ENCODE measurements around the gene ASGR2.
"Not testable (repeated sequence)": the region's sequence is repeated elsewhere in the genome, so short reads cannot be mapped to it uniquely, and the experiment has no call there.

Gene ASGR2

DNA sequence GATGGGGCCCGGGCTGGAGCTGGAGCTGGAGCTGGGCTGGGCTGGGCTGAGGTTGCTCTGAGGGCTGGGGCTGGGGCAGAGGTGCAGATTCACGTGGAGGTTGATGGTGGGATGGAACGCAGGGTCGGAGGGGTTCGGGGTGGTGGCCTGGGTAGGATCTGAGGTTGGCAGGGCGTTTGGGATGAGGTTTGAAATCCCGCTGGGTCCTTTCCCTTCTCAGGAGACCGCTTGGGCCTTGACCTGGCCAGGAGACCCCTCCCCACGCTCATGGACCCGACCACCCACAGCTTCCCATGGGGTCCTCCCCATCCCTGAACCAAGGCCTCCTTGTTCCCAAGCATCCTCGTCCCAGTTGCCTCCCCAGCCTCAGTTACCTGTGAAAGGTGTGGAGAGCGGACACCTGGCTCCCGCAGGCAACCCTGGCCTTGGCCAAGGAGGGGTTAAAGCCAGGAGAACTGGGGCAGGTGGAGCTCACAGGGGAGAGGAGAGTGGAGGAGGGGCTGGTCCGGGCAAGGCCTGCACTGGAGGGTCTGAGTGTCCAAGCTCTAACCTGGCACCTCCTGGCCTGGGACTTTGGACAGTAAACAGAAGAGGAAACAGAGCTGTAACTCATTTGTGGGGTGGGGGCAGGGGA lies at the start of gene ASGR2:
TSS of gene ASGR2 (minus strand) at position 582 of the 634 bp plus-strand sequence. CDS start 582 bp downstream, outside the sequence.
- no peak for ATAC-seq
- no peak for DNase-seq

- not testable (repeated sequence) for DNase-seq, ATAC-seq
Observed at GRCh38 chr17:7159571-7159970, 44.9 kb upstream of the ASGR2 start.

DNA sequence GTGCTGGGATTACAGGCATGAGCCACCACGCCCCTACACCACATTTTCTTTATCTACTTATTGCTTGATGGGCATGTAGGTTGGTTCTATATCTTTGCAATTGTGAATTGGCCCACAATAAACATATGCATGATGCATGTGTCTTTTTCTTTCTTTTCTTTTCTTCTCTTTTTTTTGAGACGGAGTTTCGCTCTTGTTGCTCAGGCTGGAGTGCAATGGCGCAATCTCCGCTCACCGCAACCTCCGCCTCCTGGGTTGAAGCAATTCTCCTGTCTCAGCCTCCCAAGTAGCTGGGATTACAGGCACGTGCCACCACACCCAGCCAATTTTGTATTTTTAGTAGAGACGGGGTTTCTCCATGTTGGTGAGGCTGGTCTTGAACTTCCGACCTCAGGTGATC lies 43.8 kb upstream of the ASGR2 start:
- not testable (repeated sequence) for DNase-seq, ATAC-seq

- no peak for ATAC-seq
Observed at GRCh38 chr17:7156342-7156940, 41.8 kb upstream of the ASGR2 start.

GRCh38 chr17:7147772-7148171 lies 33.1 kb upstream of the ASGR2 start:
- ATAC-seq = no peak
- no peak for DNase-seq

More at GRCh38 chr17:7156342-7156940, 41.8 kb upstream of the ASGR2 start:
- no peak for DNase-seq

DNA sequence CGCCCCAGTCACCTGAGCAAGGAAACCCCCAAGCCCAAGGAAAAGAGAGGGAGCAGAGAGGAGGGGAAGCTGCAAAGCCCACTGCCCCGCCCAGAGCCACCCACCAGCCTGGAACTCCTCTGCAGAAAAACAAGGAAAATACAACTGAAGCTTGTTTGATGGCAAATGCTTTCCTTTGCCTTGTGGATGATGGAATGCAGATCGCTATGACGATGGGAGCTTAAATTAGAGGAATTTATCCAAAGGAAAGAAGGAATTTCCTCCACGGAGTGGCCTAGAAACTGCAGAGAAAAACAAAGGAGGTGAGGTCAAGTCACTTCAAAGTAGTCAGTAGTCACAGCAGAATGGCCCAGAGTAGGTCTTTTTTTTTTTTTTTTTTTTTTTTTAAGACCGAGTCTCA lies 31.5 kb upstream of the ASGR2 start:
- ATAC-seq = no peak
- DNase-seq = no peak

- DNase-seq (no peak), ATAC-seq (no peak)
Observed at GRCh38 chr17:7144213-7144612, 29.6 kb upstream of the ASGR2 start.

DNA sequence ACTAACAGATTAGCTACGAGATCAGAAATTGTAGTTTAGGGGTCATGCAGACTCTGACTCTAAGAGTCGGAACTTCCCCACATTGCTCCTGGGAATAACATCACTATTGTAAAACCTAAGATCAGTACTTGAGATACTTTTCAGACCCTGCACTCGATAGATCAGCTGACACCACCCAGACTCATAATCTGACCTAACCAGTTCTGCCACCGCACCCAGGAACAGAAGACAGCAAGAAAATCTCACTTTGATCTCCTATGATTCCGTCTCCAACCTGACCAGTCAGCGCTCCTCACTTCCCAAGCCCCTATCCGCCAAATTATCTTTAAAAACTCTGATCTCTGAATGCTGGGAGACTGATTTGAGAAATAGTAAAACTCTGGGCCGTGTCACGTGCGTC lies 27.2 kb upstream of the ASGR2 start:
- no peak for DNase-seq
- ATAC-seq = no peak

GRCh38 chr17:7139400-7139799 lies 24.8 kb upstream of the ASGR2 start:
- ATAC-seq = no peak
- DNase-seq = no peak

DNA sequence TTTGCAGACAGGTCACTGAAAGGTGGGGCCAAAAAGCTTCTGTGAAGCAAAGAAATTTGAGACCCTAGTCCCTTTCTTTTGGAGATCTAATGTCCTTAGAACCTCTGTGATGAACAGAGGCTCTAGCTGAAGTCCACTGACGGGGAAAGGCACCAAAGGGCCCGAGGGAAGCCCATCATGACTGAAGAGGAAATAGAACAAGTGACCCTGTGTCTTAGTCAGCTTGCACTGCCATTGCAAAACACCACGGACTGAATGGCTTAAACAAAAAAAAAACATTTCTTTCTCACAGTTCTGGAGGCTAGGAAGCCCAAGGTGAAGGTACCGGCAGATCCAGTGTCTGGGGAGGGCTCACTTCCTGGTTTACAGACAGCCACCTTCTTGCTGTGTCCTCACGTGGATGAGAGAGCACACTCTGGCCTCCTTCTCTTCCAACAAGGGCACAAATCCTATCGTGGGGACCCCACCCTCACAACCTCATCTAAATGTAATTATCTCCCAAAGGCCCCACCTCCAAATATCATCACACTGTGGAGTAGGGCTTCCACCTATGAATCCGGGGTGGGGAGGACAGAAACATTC lies 24.3 kb upstream of the ASGR2 start:
- ATAC-seq (no peak), DNase-seq (no peak)

- DNase-seq = no peak
- no peak for ATAC-seq
Observed at GRCh38 chr17:7137171-7137943, 22.7 kb upstream of the ASGR2 start.

GRCh38 chr17:7136266-7136877 lies 21.8 kb upstream of the ASGR2 start:
- ATAC-seq (no peak), DNase-seq (peak; percentile 82)

DNA sequence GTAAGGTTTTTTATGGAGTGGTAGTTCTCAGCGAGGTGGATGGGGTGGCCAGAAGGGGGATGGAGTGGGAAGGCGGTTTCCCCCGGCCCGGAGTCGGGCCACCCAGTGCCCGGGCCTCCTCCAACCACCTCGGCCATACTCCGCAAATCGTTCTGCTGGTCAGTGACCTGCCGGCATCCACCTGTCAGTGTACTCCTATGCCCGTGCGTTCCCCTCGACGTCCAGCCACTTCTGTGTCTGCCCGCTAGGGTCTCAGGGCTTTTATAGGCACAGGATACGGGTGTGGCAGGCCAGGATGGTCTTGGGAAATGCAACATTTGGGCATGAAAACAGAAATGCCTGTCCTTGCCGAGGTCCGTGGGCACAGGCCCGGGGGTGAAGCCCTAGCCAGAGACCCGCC lies 19.3 kb upstream of the ASGR2 start:
- no peak for ATAC-seq
- no peak for DNase-seq

- DNase-seq (peak; percentile 58), ATAC-seq (peak; percentile 54)
Observed at GRCh38 chr17:7133424-7133823, 18.8 kb upstream of the ASGR2 start.

DNA sequence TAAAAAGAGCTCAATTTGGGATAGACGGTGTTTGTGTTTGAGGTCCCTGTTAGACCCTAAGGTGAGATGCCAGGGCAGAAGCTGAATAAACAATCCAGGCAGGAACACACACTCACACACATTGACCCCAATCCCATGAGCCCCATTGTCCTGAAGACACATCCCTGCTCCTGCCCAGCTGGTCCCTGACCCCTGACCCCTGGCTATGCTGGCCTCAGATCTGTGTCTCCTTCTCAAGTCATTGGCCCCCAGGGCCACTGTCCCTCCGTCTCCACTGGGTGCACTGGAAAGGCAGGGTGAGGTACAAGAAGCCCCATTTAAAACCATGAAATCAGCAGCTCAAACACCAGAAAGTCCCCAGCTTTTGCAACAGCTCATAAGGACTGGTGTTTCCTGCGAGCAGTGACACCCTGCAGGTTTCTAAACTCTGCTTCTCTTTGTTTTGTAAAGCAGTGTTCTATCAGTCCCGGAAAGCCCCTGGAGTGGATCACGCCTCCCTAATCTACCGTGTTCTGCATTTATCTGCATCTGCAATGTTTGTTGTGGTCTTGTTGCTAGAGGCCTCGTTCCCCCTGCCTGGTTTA lies 18.0 kb upstream of the ASGR2 start:
- ATAC-seq (peak; percentile 77), DNase-seq (peak; percentile 38)

DNA sequence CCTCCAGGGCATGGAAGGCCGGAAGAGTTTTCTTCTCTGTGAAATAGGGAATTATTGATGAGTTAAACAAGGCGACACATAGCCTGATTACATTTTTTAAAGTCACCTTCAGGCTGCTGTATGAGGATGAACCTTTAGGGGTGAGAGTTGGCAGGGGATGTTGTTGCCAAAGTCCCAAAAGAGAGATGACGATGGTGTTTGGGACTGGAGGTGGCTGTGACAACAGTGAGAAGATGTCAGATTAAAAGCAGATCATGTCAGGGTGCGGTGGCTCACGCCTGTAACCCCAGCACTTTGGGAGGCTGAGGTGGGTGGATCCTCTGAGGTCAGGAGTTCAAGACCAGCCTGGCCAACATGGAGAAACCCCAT lies 16.8 kb upstream of the ASGR2 start:
- ATAC-seq = no peak
- no peak for DNase-seq

DNA sequence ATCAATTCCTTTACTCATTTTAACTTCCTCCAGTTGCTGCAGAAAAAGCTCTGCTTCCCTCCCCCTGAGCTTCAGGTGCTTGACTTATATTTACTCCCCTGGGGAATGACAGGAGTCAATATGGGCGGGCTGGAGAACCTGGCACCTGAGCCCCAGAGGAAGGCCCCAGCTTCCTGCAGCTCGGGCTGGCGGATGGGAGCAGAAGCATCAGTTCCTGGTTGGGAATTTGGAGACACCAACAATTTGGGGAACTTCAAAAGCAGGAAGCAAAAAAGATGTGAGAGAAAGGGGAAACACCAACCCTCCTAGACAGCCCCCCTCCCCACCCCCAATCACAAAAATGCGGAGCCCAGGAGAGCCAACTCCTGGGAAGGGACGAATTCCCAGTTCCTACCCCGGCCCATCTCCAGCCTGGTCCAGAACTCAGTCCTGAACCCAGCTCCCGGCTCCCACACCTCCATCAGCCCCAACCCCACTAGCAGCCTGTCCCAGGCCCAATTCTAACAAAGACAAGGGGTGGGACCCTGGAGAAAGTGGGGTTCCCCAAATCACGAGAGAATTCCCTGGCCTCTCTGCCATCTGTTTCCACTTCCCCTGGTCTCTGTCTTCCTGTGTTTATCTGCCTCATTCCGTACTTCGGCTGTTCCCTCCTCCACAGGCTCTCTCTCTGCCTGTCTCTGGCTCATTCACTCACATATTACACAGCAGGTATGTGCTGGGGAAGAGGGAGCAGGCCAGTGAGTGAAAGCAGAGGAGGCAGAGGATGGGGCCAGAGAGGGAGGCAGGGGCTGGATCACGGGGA lies 16.2 kb upstream of the ASGR2 start:
- no peak for ATAC-seq
- no peak for DNase-seq

- ATAC-seq (no peak), DNase-seq (no peak)
Observed at GRCh38 chr17:7129311-7129710, 14.7 kb upstream of the ASGR2 start.

GRCh38 chr17:7128160-7128559 lies 13.5 kb upstream of the ASGR2 start:
- no peak for DNase-seq
- no peak for ATAC-seq

DNA sequence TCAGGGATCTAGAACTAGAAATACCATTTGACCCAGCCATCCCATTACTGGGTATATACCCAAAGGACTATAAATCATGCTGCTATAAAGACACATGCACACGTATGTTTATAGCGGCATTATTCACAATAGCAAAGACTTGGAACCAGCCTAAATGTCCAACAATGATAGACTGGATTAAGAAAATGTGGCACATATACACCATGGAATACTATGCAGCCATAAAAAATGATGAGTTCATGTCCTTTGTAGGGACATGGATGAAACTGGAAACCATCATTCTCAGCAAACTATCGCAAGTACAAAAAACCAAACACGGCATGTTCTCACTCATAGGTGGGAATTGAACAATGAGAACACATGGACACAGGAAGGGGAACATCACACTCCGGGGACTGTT lies 12.9 kb upstream of the ASGR2 start:
- not testable (repeated sequence) for ATAC-seq, DNase-seq

DNA sequence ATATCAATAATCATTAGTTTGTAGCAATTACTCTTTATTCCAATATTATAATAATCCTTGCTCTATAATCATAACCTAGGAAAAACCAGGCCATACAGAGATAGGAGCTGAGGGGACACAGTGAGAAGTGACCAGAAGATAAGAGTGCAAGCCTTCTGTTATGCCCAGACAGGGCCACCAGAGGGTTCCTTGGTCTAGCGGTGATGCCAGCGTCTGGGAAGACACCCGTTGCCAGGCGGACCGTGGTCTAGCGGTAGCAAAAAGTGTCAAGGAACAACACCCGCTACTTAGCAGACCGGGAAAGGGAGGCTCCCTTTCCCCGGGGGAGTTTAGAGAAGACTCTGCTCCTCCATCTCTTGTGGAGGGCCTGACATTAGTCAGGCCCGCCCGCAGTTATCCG lies 11.8 kb upstream of the ASGR2 start:
- not testable (repeated sequence) for ATAC-seq

More for the DNA sequence above, 11.8 kb upstream of the ASGR2 start:
- DNase-seq = not testable (repeated sequence)

Measured in stimulated activated naive CD8-positive, alpha-beta T cell treated with anti-CD3 and anti-CD28 coated beads, Interleukin-15, Interleukin-2, amounts not matched to agents 100 U/mL and 50 U/mL, for 24 hours (primary cell).